ENCODE data around the gene PSMB11.
A peak's percentile ranks its signal among the peaks of the same experiment; 100 is the strongest.

The PSMB11 gene

DNA sequence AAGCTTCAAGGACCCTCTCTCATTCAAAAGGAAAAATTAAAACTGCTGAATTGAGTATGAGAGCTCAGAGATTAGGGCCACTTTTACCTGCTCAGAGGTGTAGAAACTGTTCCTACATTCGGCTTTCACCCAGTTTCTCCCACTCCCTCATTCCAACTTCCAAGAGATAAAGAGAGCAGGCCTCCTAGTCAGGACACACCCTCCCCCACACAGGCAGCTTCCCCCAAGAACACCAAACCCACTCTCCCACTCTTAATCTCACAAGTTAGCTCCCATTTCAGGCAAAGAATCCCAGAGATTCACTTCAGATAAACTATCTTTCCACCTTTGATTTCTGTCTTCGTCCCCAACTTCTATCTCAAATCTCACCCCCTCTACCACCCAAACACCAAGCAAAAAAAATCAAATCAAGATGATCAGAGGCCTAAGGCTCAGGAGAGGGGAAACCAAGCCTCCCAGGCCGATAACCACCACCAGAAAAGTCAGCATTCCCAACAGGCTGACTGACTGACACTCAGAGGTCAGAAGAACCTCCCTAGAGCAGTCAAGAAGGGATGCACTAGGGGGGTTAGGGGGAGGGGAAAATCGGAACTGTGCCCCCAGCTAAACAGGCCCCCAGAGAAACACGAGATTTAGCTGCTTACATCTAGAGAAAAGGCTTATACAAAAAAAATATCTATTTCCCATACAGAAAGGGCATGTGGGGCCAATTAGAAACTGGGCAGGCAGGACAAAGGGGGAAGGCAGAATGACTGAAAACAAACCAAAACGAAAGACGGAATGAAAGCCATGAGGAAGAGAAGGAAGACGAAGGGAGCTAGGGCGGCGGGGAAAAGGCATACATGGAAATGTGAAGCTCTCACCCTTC is 28.5 kb downstream of the PSMB11 start:
- Mint-ChIP-seq H3K4me1 (peaks cover 40% of the 10 kb centered on the region), H3K4me3 (peak overlapping the region; percentile 87)

DNA sequence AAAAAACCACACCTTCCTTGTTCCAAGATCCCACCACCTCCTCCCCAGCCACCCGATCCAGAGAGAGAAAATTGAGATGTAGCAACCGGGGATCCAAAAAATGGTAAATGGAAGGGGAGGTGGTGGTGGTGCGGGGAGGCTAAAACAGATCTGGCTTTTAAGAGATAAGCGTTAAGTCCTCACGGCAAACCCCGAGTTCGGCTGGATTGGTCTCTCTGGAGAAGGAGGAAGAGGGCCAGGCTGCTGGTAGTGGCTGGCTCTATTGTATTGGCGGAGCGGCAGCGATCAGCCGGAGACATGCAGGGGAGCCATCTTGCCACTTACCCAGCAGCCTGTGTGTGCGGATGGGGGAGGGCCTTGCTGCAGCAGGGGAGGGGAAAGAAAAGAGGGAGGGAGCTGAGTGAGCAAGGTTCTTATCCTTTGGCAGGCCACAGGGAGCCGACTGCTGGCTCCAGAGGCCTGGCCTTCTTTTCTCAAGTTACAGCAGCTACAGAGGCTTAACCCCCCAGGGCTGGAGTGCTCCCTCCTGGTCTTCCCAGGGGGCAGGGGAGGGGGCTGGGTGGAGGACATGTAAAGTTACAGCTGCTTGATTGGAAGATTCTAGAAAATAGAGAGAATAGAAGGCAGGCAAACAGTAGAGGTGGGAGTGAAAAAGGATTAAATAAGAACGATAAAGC is 29.4 kb downstream of the PSMB11 start:
- Mint-ChIP-seq H3K27ac (peak overlapping the region; percentile 83), H3K4me1 (peaks cover 40% of the 10 kb centered on the region), H3K27me3 (no peaks in the 10 kb centered on the region), H3K36me3 (peaks cover 33% of the 10 kb centered on the region), H3K4me3 (peak overlapping the region; percentile 87), H3K9me3 (no peaks in the 10 kb centered on the region)
- ATAC-seq: peak; percentile 92

More for the DNA sequence above, 28.5 kb downstream of the PSMB11 start:
- ATAC-seq: no peak
- no peaks in the 10 kb centered on the region for H3K27me3 Mint-ChIP-seq
- H3K27ac Mint-ChIP-seq: peak overlapping the region; percentile 83
- no peaks in the 10 kb centered on the region for H3K9me3 Mint-ChIP-seq
- H3K36me3 Mint-ChIP-seq: peaks cover 39% of the 10 kb centered on the region

DNA sequence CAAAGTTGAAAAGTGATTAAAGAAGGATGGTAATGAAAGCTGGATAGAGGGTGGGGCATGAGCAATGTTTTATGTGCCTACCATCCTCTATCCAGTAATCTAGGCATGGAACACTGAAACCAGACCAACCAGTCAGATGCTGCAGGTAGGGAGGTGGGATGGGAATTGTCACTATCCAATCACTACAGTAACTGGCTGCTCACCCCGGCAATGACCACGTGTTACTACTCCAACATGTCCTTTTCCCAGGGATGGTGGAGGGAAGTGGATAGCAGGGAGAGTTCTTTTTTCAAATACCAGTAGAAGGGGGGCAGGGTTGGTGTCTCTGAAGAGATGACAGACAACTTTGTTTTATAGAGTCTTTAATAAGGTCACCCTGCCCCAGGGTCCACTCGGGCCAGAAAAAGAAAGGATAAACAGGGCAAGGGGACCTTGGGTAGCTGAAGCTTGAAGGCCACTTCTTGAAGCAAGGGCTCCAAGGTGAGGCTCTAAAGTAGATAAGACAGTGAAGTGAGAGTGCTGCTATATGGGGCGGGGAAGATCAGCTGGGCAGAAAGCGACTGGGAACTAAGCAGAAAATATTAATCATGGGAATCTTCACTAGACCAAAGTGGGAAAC is 30.0 kb downstream of the PSMB11 start:
- H3K9me3 Mint-ChIP-seq: no peaks in the 10 kb centered on the region
- ATAC-seq: no peak

DNA sequence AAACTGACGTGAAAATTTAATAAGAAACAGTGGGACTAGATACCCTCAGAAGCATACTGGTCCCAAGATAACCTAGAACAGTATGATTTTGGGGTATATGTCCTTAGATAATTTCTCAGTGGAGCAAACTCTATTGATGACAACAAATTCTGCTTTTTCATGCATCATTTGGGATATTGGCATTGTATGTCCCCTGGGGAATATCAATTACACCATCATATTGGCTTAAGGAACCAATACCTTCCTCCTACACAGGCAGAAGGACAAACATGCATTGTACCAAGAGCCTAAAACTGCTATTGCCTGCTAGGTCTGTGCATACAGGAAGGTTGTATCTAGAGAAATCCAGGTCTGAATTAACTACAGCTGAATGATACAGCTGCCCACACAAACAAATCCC is 32.9 kb downstream of the PSMB11 start:
- no peak overlapping the region for H3K27ac Mint-ChIP-seq
- no peaks in the 10 kb centered on the region for H3K27me3 Mint-ChIP-seq
- ATAC-seq: no peak
- H3K4me3 Mint-ChIP-seq: no peak overlapping the region
- H3K9me3 Mint-ChIP-seq: no peaks in the 10 kb centered on the region
- peaks cover 32% of the 10 kb centered on the region for H3K4me1 Mint-ChIP-seq
- H3K36me3 Mint-ChIP-seq: peaks cover 28% of the 10 kb centered on the region

More for the DNA sequence above, 30.0 kb downstream of the PSMB11 start:
- peaks cover 27% of the 10 kb centered on the region for H3K36me3 Mint-ChIP-seq
- peaks cover 40% of the 10 kb centered on the region for H3K4me1 Mint-ChIP-seq
- no peaks in the 10 kb centered on the region for H3K27me3 Mint-ChIP-seq
- H3K4me3 Mint-ChIP-seq: peak overlapping the region; percentile 87
- peak overlapping the region; percentile 83 for H3K27ac Mint-ChIP-seq

DNA sequence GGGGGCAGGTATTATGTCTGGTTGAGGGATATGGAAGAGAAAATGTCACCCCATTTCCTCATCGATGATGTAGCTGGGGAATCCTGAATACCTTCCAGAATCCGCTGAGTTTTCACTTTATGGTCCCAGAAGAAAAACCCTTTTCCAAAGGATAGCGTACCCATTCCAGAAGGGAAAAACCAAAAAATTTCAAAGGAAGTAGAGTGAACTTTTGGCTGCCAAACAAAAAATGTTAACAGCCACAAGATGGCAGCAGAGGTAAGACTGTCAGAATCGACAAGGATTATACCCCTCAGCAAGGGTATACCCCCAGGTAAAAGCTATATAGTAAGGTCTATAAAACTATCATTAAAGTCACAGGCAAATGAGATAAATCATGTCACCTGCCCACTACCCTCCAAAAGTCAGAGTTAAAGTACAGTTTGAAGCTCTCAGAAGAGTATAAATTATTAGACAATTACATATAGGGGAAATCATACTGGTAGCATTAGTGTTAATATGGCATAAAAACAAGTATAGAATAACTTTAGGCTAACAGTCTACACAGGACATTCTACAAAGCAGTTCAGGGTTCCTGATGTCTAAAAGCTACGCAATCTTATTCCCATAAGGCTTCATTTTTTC is 34.9 kb downstream of the PSMB11 start:
- Mint-ChIP-seq H3K27me3 (no peaks in the 10 kb centered on the region), H3K36me3 (peaks cover 40% of the 10 kb centered on the region), H3K27ac (no peak overlapping the region), H3K9me3 (no peaks in the 10 kb centered on the region), H3K4me1 (peaks cover 13% of the 10 kb centered on the region), H3K4me3 (no peak overlapping the region)
- no peak for ATAC-seq

DNA sequence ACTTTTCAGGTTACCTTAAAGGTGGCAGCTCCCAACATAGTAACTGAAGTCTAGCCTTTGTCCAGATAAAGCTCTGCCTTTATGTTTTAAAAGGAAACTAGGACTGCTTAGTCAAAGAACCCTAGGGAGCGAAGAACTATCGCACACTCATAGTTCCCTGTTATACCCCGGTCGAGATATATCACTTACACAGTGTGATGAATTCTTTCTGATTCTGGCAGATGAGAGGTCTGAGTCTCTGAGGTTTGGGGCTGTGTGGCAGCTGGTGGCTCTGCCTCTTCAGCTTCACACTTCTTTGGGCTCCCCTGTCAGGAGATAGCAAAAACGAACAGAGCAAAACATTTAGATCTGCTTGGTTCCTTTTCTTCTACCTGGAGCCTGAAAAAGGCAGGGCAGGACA is 36.0 kb downstream of the PSMB11 start:
- Mint-ChIP-seq H3K4me3 (no peak overlapping the region), H3K36me3 (peaks cover 35% of the 10 kb centered on the region)

DNA sequence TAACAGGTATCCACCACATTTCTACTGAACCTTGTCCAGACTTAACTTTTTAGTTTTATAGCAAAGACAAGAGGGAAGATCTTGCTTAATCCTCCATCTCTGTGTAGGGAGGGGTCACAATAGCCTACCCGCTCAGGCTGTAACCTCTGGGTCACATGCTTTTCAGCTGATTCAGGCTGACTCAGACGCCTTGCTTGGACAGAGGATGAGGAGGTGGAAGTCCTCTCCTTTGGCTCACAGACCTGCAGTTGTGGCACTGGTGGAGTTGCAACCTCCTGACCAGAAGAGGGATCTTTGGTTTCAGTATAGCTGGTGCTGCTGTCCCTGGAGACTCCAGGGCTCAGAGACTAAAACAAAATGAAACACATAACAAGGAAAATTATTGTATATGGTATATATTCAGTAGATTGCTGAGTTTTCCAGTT is 36.7 kb downstream of the PSMB11 start:
- no peaks in the 10 kb centered on the region for H3K9me3 Mint-ChIP-seq
- peaks cover 7% of the 10 kb centered on the region for H3K4me1 Mint-ChIP-seq
- peaks cover 35% of the 10 kb centered on the region for H3K36me3 Mint-ChIP-seq
- H3K27ac Mint-ChIP-seq: peak overlapping the region; percentile 4
- peak; percentile 65 for ATAC-seq
- H3K27me3 Mint-ChIP-seq: no peaks in the 10 kb centered on the region
- no peak overlapping the region for H3K4me3 Mint-ChIP-seq

More for the DNA sequence above, 36.0 kb downstream of the PSMB11 start:
- ATAC-seq: no peak
- no peak overlapping the region for H3K27ac Mint-ChIP-seq
- no peaks in the 10 kb centered on the region for H3K27me3 Mint-ChIP-seq
- H3K4me1 Mint-ChIP-seq: peaks cover 7% of the 10 kb centered on the region
- H3K9me3 Mint-ChIP-seq: no peaks in the 10 kb centered on the region

DNA sequence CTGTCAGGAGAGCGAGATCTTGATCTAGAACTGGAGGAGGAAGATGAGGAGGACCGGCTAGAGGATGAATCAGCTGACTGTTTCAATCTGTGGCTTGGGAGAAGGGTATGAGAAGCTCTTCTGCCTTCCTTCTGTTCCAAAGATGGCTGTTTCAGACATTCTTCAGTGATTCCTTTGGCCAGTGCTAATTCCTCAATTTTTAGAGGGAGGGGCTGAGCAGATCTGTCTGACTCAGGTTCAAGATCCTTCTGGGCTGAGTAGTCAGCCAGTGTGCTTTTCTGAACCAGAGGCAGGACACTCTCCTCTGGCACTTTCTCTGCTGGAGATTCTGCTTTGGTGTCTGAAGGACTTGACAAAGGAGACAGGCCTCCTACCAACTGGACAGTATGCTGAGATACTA is 37.7 kb downstream of the PSMB11 start:
- H3K27ac Mint-ChIP-seq: peak overlapping the region; percentile 4
- H3K36me3 Mint-ChIP-seq: peaks cover 37% of the 10 kb centered on the region
- no peak for ATAC-seq
- H3K27me3 Mint-ChIP-seq: no peaks in the 10 kb centered on the region
- no peak overlapping the region for H3K4me3 Mint-ChIP-seq
- H3K9me3 Mint-ChIP-seq: no peaks in the 10 kb centered on the region
- H3K4me1 Mint-ChIP-seq: peaks cover 7% of the 10 kb centered on the region

DNA sequence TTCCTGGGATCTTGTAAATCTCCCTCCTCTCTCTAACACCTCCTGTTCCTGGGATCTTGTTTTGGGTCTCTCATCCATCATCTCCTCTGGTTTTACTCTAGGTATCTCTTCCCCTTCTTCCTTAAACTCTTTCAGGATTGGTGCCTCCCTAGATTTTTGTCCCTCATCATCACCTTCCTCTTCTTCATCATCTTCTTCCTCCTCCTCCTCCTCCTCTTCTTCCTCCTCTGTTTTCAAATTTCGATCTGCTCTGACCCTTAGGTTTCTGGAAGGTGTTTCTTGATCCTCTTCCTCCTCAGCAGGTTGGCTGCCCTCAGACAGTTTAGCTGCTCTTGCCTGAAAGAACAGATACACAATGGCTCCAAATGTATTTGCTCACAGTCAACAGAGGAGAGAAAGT is 38.5 kb downstream of the PSMB11 start:
- no peak overlapping the region for H3K4me3 Mint-ChIP-seq
- no peaks in the 10 kb centered on the region for H3K27me3 Mint-ChIP-seq
- ATAC-seq: no peak
- peaks cover 39% of the 10 kb centered on the region for H3K36me3 Mint-ChIP-seq
- no peaks in the 10 kb centered on the region for H3K9me3 Mint-ChIP-seq
- H3K27ac Mint-ChIP-seq: peak overlapping the region; percentile 4
- peaks cover 10% of the 10 kb centered on the region for H3K4me1 Mint-ChIP-seq

DNA sequence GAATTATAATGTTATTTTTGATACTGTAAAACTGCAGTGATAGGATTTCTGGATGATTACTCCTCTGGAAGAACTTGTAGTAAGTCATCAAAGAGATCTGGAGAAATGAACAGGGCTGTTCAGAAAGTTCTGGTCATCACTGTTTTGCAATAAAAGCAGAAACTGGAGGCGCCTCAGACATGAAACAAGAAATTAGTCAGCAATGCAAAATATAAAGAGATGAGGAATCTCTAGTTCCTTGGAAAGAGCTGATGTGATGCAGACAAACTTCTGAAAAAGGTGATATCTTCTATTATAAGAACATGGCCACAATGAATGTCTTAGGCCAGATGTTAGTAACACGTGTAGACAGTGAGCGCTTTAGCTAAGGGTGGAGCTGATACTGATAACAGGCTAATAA is 43.4 kb downstream of the PSMB11 start:
- ATAC-seq: no peak
- Mint-ChIP-seq H3K4me3 (no peak overlapping the region), H3K36me3 (peaks cover 62% of the 10 kb centered on the region), H3K4me1 (peaks cover 23% of the 10 kb centered on the region), H3K27me3 (no peaks in the 10 kb centered on the region), H3K27ac (peak overlapping the region; percentile 48), H3K9me3 (no peaks in the 10 kb centered on the region)

DNA sequence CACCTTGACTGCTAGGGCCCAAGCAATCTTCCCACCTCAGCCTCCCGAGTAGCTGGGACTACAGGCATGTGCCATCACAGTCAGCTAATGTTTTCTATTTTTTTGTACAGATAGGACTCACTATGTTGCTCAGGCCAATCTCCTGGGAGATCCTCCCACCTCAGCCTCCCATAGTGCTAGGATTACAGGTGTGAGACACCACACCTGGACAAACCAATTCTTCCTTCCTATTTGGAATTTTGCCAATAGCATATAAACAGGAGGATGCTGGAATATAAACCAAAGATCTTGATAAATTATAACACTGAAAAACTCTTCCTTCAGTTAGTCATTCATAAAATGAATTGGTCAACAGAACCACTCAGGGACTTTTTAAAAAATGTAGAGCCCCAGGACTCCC is 44.6 kb downstream of the PSMB11 start:
- peaks cover 54% of the 10 kb centered on the region for H3K36me3 Mint-ChIP-seq
- no peaks in the 10 kb centered on the region for H3K27me3 Mint-ChIP-seq
- no peak overlapping the region for H3K27ac Mint-ChIP-seq
- ATAC-seq: no peak
- peaks cover 23% of the 10 kb centered on the region for H3K4me1 Mint-ChIP-seq
- no peak overlapping the region for H3K4me3 Mint-ChIP-seq
- no peaks in the 10 kb centered on the region for H3K9me3 Mint-ChIP-seq

DNA sequence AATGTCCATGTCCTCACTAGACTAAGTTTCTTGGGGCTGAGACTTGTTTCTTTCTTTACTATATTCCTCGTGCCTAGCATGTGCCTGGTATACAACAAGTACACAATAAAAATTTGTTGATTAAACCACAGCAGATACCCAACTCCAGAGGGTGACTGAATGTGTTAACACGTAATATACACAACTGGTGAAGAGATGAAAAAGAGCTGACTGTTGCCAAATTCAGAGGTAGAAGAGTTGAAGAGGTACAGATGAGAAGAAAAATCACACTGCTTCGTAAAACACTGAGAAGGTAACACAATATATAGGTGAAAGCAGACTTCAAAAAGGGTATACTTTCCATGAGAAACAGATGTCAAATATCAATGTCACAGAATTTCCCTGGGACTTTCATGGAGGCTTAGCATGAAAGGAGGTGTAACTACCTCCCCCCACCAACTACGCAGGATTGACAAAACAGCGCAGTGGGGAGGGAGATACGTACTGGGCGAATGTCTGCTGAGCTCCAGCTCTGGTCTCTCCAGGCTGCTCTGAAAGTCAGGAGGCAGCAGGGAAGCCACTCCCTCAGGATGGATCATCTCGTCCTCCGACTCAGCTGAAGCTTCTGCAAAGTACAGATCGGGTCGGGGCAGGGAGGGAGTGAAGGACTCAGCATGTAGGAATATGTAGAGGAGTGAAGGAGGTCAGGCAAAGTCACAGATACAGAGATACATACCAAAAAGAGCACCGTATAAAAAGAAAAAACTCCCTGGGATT is 47.7 kb downstream of the PSMB11 start:
- no peaks in the 10 kb centered on the region for H3K27me3 Mint-ChIP-seq
- peaks cover 36% of the 10 kb centered on the region for H3K4me1 Mint-ChIP-seq
- no peak overlapping the region for H3K4me3 Mint-ChIP-seq
- ATAC-seq: no peak
- no peaks in the 10 kb centered on the region for H3K9me3 Mint-ChIP-seq
- H3K36me3 Mint-ChIP-seq: peaks cover 56% of the 10 kb centered on the region
- no peak overlapping the region for H3K27ac Mint-ChIP-seq

DNA sequence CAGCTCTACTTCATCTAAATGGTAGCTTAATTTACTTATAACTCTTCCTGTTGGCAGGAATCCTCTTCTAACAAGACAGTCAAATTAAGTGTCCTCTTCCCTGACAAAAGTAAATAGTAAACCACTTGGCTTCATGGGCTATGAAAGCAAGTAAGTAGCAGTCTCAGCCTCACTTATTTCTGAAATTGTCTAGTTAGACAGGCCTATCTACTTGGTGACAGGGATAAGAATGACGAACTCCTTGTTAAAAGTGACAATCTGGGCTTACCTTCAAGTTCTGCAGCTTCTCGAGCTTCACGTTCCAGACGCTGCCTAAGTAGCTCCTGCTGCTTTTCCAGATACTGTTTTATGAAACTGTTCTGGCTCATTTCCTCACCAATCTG is 48.2 kb downstream of the PSMB11 start:
- Mint-ChIP-seq H3K27me3 (no peaks in the 10 kb centered on the region), H3K9me3 (no peaks in the 10 kb centered on the region), H3K4me1 (peaks cover 36% of the 10 kb centered on the region), H3K36me3 (peaks cover 51% of the 10 kb centered on the region), H3K27ac (no peak overlapping the region), H3K4me3 (no peak overlapping the region)
- no peak for ATAC-seq

DNA sequence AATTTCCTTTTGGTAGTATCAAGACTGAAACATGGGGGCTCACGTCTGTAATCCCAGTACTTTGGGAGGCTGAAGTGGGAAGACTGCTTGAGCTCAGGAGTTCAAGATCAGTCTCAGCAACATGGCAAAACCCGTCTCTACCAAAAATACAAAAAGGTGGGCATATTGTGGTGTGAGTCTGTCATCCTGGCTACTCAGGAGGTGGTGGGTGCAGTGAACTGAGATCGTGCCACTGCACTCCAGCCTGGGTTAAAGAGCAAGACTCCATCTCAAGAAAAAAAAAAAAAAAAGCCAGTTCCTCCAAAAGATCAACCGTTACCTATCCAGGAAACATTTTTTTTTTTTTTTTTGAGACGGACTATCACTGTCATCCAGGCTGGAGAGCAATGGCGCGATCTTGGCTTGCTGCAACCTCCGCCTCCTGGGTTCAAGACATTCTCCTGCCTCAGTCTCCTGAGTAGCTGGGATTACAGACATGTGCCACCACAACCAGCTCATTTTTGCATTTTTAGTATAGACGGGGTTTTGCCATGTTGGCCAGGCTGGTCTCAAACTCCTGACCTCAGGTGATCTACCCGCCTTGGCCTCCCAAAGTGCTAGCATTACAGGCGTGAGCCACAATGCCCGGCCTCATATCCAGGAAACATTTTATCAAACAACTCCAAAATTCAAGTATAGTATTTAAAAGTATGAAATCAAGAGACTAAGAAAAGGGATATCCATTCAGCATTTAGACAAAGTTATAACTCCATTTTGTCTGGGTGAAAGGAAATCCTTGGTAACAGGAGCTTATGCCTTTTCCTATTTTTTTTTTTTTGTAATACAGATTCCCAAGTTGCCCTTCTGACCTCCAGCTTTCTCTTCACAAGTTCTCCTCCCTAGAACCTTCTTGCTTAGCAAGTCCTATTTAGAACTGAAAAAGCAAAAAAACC is 49.5 kb downstream of the PSMB11 start:
- Mint-ChIP-seq H3K4me1 (peaks cover 27% of the 10 kb centered on the region), H3K9me3 (no peaks in the 10 kb centered on the region), H3K27ac (no peak overlapping the region), H3K4me3 (no peak overlapping the region), H3K27me3 (no peaks in the 10 kb centered on the region), H3K36me3 (peaks cover 40% of the 10 kb centered on the region)
- no peak for ATAC-seq

Data from stimulated activated memory B cell treated with anti-CD40 and anti-IgM and Interleukin-4, amounts not matched to agents 10 μg/mL and 1 μg/mL and 100 μg/mL, for 72 hours (primary cell).